ENCODE measurements around the gene C12orf43. TPM values are rescaled to one million over a fixed set of nuclear protein-coding genes. Genes with fewer than 3 reads are reported as not detected.

The C12orf43 gene
- total RNA-seq, 1 experiment from 2014 or later = 25.7 TPM

- H2AK5ac ChIP-seq (ENCODE audit: insufficient read length, low read length) = no peak overlapping the region
- no peak overlapping the region for H2BK20ac ChIP-seq (ENCODE audit: low read depth, low read length, poor library complexity, severe bottlenecking)
- no peak overlapping the region for H2BK120ac ChIP-seq (ENCODE audit: low read depth, low read length, poor library complexity, severe bottlenecking)
- H3K4me2 ChIP-seq (ENCODE audit: insufficient read depth, insufficient read length, low read length) = no peak overlapping the region
- no peaks in the 10 kb centered on the region for H3K4me1 ChIP-seq (ENCODE audit: insufficient read depth, low read length)
- no peak for TF ChIP-seq CTCF (conservative IDR thresholded peaks at IDR 0.05)
- no peak overlapping the region for H3K56ac ChIP-seq (ENCODE audit: insufficient read length, low read depth, low read length)
- H3K14ac ChIP-seq (ENCODE audit: insufficient read depth, low read length) = no peak overlapping the region
- no peak overlapping the region for H4K5ac ChIP-seq (ENCODE audit: insufficient read length, low read depth, low read length)
- no peak for DNase-seq
- H2BK12ac ChIP-seq (ENCODE audit: insufficient read length, low read depth, low read length) = no peak overlapping the region
- no peak overlapping the region for H3K9ac ChIP-seq (ENCODE audit: extremely low read depth, insufficient read length, low read length)
- no peak overlapping the region for H2AFZ ChIP-seq (ENCODE audit: low read length)
- no peak overlapping the region for H3K18ac ChIP-seq (ENCODE audit: insufficient read length, low read depth, low read length)
- WGBS (ENCODE audit: extremely low coverage, insufficient read length, low lambda C conversion rate) = no CpG with 5 or more reads among the region's 7 CpGs
- H3K23ac ChIP-seq (ENCODE audit: insufficient read length, low read depth, low read length) = no peak overlapping the region
- Mint-ChIP-seq H3K27me3 (ENCODE audit: low read depth) (no peaks in the 10 kb centered on the region; the same call in 1 of the 2 replicates), H3K4me1 (peaks cover 10 to 27% of the 10 kb centered on the region in 2 experiments), H3K4me3 (no peak overlapping the region), H3K9me3 (peaks cover 0 to 4% of the 10 kb centered on the region in 2 experiments; a peak in 1 of 5 replicates), H3K27ac (no peak overlapping the region), H3K36me3 (ENCODE audit: insufficient read depth in 1 of 3, low read depth in 3 of 3) (no peaks in the 10 kb centered on the region)
- no peaks in the 10 kb centered on the region for H3K9me3 ChIP-seq (ENCODE audit: control insufficient read depth, low read depth, low read length)
- no peaks in the 10 kb centered on the region for H3K79me1 ChIP-seq (ENCODE audit: insufficient read depth, low read depth, low read length, poor library complexity, severe bottlenecking)
- no peak overlapping the region for H2BK5ac ChIP-seq (ENCODE audit: insufficient read length, low read length)
- H3K27ac ChIP-seq (ENCODE audit: insufficient read length, low read depth, low read length) = no peak overlapping the region
- no peak overlapping the region for H3T11ph ChIP-seq (ENCODE audit: low read length)
- no peak overlapping the region for H4K8ac ChIP-seq (replicated peaks; ENCODE audit: insufficient read length, low read depth, low read length)
- no peaks in the 10 kb centered on the region for H3K27me3 ChIP-seq (ENCODE audit: insufficient read depth, low read length)
- H3K4ac ChIP-seq (ENCODE audit: low read depth, low read length) = no peak overlapping the region
- no peak overlapping the region for H2BK15ac ChIP-seq (ENCODE audit: low read depth, low read length)
- H4K20me1 ChIP-seq (ENCODE audit: control insufficient read depth, insufficient read depth, insufficient read length) = no peaks in the 10 kb centered on the region
- H3K79me2 ChIP-seq (ENCODE audit: insufficient read depth, low read length) = no peaks in the 10 kb centered on the region
- H4K91ac ChIP-seq (ENCODE audit: insufficient read length, low read depth, low read length) = no peak overlapping the region
- no peaks in the 10 kb centered on the region for H3K23me2 ChIP-seq (ENCODE audit: insufficient read length, low read depth, low read length, poor library complexity, severe bottlenecking)
Measured at GRCh38 chr12:120982659-120983058, 33.6 kb downstream of the C12orf43 start.
